Measurements from ENCODE around the gene FCRLB. TPM values are rescaled to one million over a fixed set of nuclear protein-coding genes. Genes with fewer than 3 reads are reported as not detected.

FCRLB gene
- total RNA-seq, 1 donor from 2014 or later: 0.14 TPM

- Mint-ChIP-seq H3K27ac (no peak overlapping the region), H3K36me3 (ENCODE audit: insufficient read depth) (no peaks in the 10 kb centered on the region), H3K4me3 (ENCODE audit: low read depth) (no peak overlapping the region), H3K4me1 (ENCODE audit: low read depth) (peaks cover 13% of the 10 kb centered on the region), H3K27me3 (peaks cover 37% of the 10 kb centered on the region), H3K9me3 (ENCODE audit: low read depth) (no peaks in the 10 kb centered on the region)
- TF ChIP-seq CTCF (IDR thresholded peaks at IDR 0.05; ENCODE audit: unreplicated experiment): no peak
- DNase-seq (ENCODE audit: low spot score, unreplicated experiment): no peak
Measured at GRCh38 chr1:161731981-161732718, 10.8 kb downstream of the FCRLB start.

- no peak for DNase-seq (ENCODE audit: low spot score, unreplicated experiment)
- H3K4me1 Mint-ChIP-seq (ENCODE audit: low read depth): peaks cover 12% of the 10 kb centered on the region
- TF ChIP-seq CTCF (IDR thresholded peaks at IDR 0.05; ENCODE audit: unreplicated experiment): no peak
- no peak overlapping the region for H3K4me3 Mint-ChIP-seq (ENCODE audit: low read depth)
- H3K9me3 Mint-ChIP-seq (ENCODE audit: low read depth): no peaks in the 10 kb centered on the region
- no peak overlapping the region for H3K27ac Mint-ChIP-seq
- H3K36me3 Mint-ChIP-seq (ENCODE audit: insufficient read depth): no peaks in the 10 kb centered on the region
- peaks cover 37% of the 10 kb centered on the region for H3K27me3 Mint-ChIP-seq
Measured at GRCh38 chr1:161733526-161733925, 12.2 kb downstream of the FCRLB start.

- peaks cover 27% of the 10 kb centered on the region for H3K27me3 Mint-ChIP-seq
- no peak for TF ChIP-seq CTCF (IDR thresholded peaks at IDR 0.05; ENCODE audit: unreplicated experiment)
- H3K4me1 Mint-ChIP-seq (ENCODE audit: low read depth): peaks cover 11% of the 10 kb centered on the region
- H3K9me3 Mint-ChIP-seq (ENCODE audit: low read depth): no peaks in the 10 kb centered on the region
- DNase-seq (ENCODE audit: low spot score, unreplicated experiment): no peak
- no peaks in the 10 kb centered on the region for H3K36me3 Mint-ChIP-seq (ENCODE audit: insufficient read depth)
- H3K4me3 Mint-ChIP-seq (ENCODE audit: low read depth): no peak overlapping the region
- H3K27ac Mint-ChIP-seq: no peak overlapping the region
Measured at GRCh38 chr1:161735837-161736236, 14.5 kb downstream of the FCRLB start.

- H3K36me3 Mint-ChIP-seq (ENCODE audit: insufficient read depth): no peaks in the 10 kb centered on the region
- H3K4me1 Mint-ChIP-seq (ENCODE audit: low read depth): peaks cover 4% of the 10 kb centered on the region
- no peaks in the 10 kb centered on the region for H3K9me3 Mint-ChIP-seq (ENCODE audit: low read depth)
- H3K27ac Mint-ChIP-seq: no peak overlapping the region
- no peak for DNase-seq (ENCODE audit: low spot score, unreplicated experiment)
- peaks cover 23% of the 10 kb centered on the region for H3K27me3 Mint-ChIP-seq
- no peak for TF ChIP-seq CTCF (IDR thresholded peaks at IDR 0.05; ENCODE audit: unreplicated experiment)
- H3K4me3 Mint-ChIP-seq (ENCODE audit: low read depth): no peak overlapping the region
Measured at GRCh38 chr1:161736335-161736969, 15.1 kb downstream of the FCRLB start.

GRCh38 chr1:161737625-161738024, 16.3 kb downstream of the FCRLB start:
- Mint-ChIP-seq H3K4me3 (ENCODE audit: low read depth) (no peak overlapping the region), H3K4me1 (ENCODE audit: low read depth) (no peaks in the 10 kb centered on the region), H3K27ac (no peak overlapping the region), H3K9me3 (ENCODE audit: low read depth) (no peaks in the 10 kb centered on the region), H3K27me3 (peaks cover 15% of the 10 kb centered on the region), H3K36me3 (ENCODE audit: insufficient read depth) (no peaks in the 10 kb centered on the region)
- DNase-seq (ENCODE audit: low spot score, unreplicated experiment): no peak
- TF ChIP-seq CTCF (IDR thresholded peaks at IDR 0.05; ENCODE audit: unreplicated experiment): no peak

Data from progenitor cell of endocrine pancreas (in vitro differentiated cells).